ENCODE results near the gene RSAD1.

- TF ChIP-seq EZH2phosphoT487 (IDR thresholded peaks at IDR 0.05; ENCODE audit: borderline replicate concordance, low read length) (no peak), CTCF (IDR thresholded peaks at IDR 0.05; ENCODE audit: low read depth, low read length, poor library complexity, severe bottlenecking) (no peak)
These were observed 56.7 kb downstream of the RSAD1 start for GRCh38 chr17:50535407-50535806.
